Lower lobe of right lung (tissue), 2 donors: Measurements from ENCODE around the gene EXOG. TPM values are rescaled to one million over a fixed set of nuclear protein-coding genes. Genes with fewer than 3 reads are reported as not detected.

Experiments
- ATAC-seq, 2 donors: fragments of 200-7000 bp; cut with Tn5 transposase; one replicate each; pipeline ENCODE4 v1.9.1; 2020 to 2022; ENCODE audit warnings: mild to moderate bottlenecking in 2 of 2, moderate library complexity in 2 of 2
- DNase-seq: peaks from one replicate; pipeline ENCODE4 v3.0.0-alpha.2; 2020
- H3K27ac ChIP-seq: fragments of 200-600 bp; one replicate; pipeline ENCODE4 v1.8.0; 2022
- H3K27me3 ChIP-seq: fragments of 200-600 bp; one replicate; pipeline ENCODE4 v1.8.0; 2022; ENCODE audit warnings: low read depth
- H3K36me3 ChIP-seq: fragments of 200-600 bp; one replicate; pipeline ENCODE4 v1.8.0; 2022; ENCODE audit warnings: mild to moderate bottlenecking
- H3K4me1 ChIP-seq: fragments of 200-600 bp; one replicate; pipeline ENCODE4 v1.8.0; 2022
- H3K4me3 ChIP-seq: fragments of 200-600 bp; one replicate; pipeline ENCODE4 v1.8.0; 2022; ENCODE audit warnings: mild to moderate bottlenecking
- H3K9me3 ChIP-seq: fragments of 200-600 bp; one replicate; pipeline ENCODE4 v1.8.0; 2022
- intact Hi-C: fragments of 100-400 bp; cut with DNase I; formaldehyde crosslinking; loops from one replicate; pipeline ENCODE4 v1.11.0; 2022
- total RNA-seq: library from RNA; stranded (reverse); fragmentation: NEBNext Ultra II Directional; extraction: Animal tissue kit (Norgen Biotek cat#: 25700); gene quantifications from one replicate; pipeline ENCODE4 v1.2.1, GENCODE V29; 2021
- TF ChIP-seq, protein P1 (sequence below): fragments of 200-600 bp; IDR thresholded peaks from one replicate; pipeline ENCODE4 v1.8.0; 2022; ENCODE audit warnings: antibody characterized with exemption, mild to moderate bottlenecking
- donor health status: DM: no; HTN: yes; CAD: no; lungs with severe emphysema.

Gene EXOG
- total RNA-seq, 1 donor from 2014 or later: 12.3 TPM

GRCh38 chr3:38488949-38489348 is 7.2 kb upstream of the EXOG start:
- no peaks in the 10 kb centered on the region for H3K9me3 ChIP-seq
- TF ChIP-seq, protein P1, sequence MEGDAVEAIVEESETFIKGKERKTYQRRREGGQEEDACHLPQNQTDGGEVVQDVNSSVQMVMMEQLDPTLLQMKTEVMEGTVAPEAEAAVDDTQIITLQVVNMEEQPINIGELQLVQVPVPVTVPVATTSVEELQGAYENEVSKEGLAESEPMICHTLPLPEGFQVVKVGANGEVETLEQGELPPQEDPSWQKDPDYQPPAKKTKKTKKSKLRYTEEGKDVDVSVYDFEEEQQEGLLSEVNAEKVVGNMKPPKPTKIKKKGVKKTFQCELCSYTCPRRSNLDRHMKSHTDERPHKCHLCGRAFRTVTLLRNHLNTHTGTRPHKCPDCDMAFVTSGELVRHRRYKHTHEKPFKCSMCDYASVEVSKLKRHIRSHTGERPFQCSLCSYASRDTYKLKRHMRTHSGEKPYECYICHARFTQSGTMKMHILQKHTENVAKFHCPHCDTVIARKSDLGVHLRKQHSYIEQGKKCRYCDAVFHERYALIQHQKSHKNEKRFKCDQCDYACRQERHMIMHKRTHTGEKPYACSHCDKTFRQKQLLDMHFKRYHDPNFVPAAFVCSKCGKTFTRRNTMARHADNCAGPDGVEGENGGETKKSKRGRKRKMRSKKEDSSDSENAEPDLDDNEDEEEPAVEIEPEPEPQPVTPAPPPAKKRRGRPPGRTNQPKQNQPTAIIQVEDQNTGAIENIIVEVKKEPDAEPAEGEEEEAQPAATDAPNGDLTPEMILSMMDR: no peak
- DNase-seq (no peak), ATAC-seq (no peak)
- peaks cover 4% of the 10 kb centered on the region for H3K36me3 ChIP-seq
- no peaks in the 10 kb centered on the region for H3K27me3 ChIP-seq
- intact Hi-C loops: no loop called here
- no peak overlapping the region for H3K4me3 ChIP-seq
- no peaks in the 10 kb centered on the region for H3K4me1 ChIP-seq
- H3K27ac ChIP-seq: no peak overlapping the region

- intact Hi-C loops: no loop called here
Observed at GRCh38 chr3:38489766-38490165, 6.4 kb upstream of the EXOG start.

GRCh38 chr3:38490281-38491030 is 5.7 kb upstream of the EXOG start:
- no peak for ATAC-seq
- TF ChIP-seq, protein P1: no peak

More at GRCh38 chr3:38489766-38490165, 6.4 kb upstream of the EXOG start:
- ATAC-seq (no peak), DNase-seq (no peak)
- no peaks in the 10 kb centered on the region for H3K4me1 ChIP-seq
- no peaks in the 10 kb centered on the region for H3K27me3 ChIP-seq
- TF ChIP-seq, protein P1: no peak
- H3K4me3 ChIP-seq: no peak overlapping the region
- H3K9me3 ChIP-seq: no peaks in the 10 kb centered on the region
- no peaks in the 10 kb centered on the region for H3K36me3 ChIP-seq
- no peak overlapping the region for H3K27ac ChIP-seq

GRCh38 chr3:38491215-38491614 is 4.9 kb upstream of the EXOG start:
- H3K4me3 ChIP-seq: no peak overlapping the region
- DNase-seq: no peak
- no peaks in the 10 kb centered on the region for H3K27me3 ChIP-seq
- H3K36me3 ChIP-seq: no peaks in the 10 kb centered on the region
- TF ChIP-seq, protein P1: no peak
- no peak for ATAC-seq
- intact Hi-C loops: no loop called here
- no peaks in the 10 kb centered on the region for H3K9me3 ChIP-seq
- no peaks in the 10 kb centered on the region for H3K4me1 ChIP-seq
- H3K27ac ChIP-seq: no peak overlapping the region

More at GRCh38 chr3:38490281-38491030, 5.7 kb upstream of the EXOG start:
- intact Hi-C loops: no loop called here
- H3K27ac ChIP-seq: no peak overlapping the region
- no peaks in the 10 kb centered on the region for H3K4me1 ChIP-seq
- no peaks in the 10 kb centered on the region for H3K27me3 ChIP-seq
- no peak overlapping the region for H3K4me3 ChIP-seq
- no peaks in the 10 kb centered on the region for H3K36me3 ChIP-seq
- no peaks in the 10 kb centered on the region for H3K9me3 ChIP-seq
- DNase-seq: no peak

- peaks cover 8% of the 10 kb centered on the region for H3K4me1 ChIP-seq
- no peak for ATAC-seq
- no peak overlapping the region for H3K27ac ChIP-seq
- TF ChIP-seq, protein P1: no peak
- H3K4me3 ChIP-seq: no peak overlapping the region
- H3K27me3 ChIP-seq: no peaks in the 10 kb centered on the region
- H3K9me3 ChIP-seq: no peaks in the 10 kb centered on the region
- no peak for DNase-seq
- intact Hi-C loops: no loop called here
- no peaks in the 10 kb centered on the region for H3K36me3 ChIP-seq
Observed at GRCh38 chr3:38493031-38493430, 3.1 kb upstream of the EXOG start.
